Measurements from ENCODE around the gene ZCCHC9.
"Not testable (repeated sequence)": the region's sequence is repeated elsewhere in the genome, so short reads cannot be mapped to it uniquely, and the experiment has no call there.

Gene ZCCHC9

GRCh38 chr5:81268521-81269196, 32.7 kb upstream of the ZCCHC9 start:
- H3K79me2 ChIP-seq (ENCODE audit: control insufficient read depth, insufficient read depth, low read length, poor library complexity), result peaks cover 2% of the 10 kb centered on the region
- 93% methylated on average over 2 of the region's 3 CpGs for WGBS (ENCODE audit: extremely low coverage, insufficient coverage, insufficient read length)

GRCh38 chr5:81269751-81270393, 31.5 kb upstream of the ZCCHC9 start:
- Histone ChIP-seq H3K4me1 (ENCODE audit: control insufficient read depth in 1 of 2, insufficient read depth in 2 of 2, low read length in 2 of 2) (peaks cover 9 to 16% of the 10 kb centered on the region in 2 experiments), H2BK120ac (ENCODE audit: insufficient read depth, low read length, poor library complexity) (peak overlapping the region; percentile 52), H3K27me3 (ENCODE audit: insufficient read depth, low read length) (no peaks in the 10 kb centered on the region), H3K18ac (ENCODE audit: low read length) (peak overlapping the region; percentile 16), H3K23ac (ENCODE audit: low read length) (no peak overlapping the region), H3K9ac (ENCODE audit: low read length) (no peak overlapping the region), H3K9me3 (ENCODE audit: insufficient read depth, low read depth, low read length) (no peaks in the 10 kb centered on the region), H3K27ac (ENCODE audit: low read depth, low read length) (peak overlapping the region; percentile 19), H3K79me2 (ENCODE audit: control insufficient read depth, insufficient read depth, low read length, poor library complexity) (peaks cover 2% of the 10 kb centered on the region), H4K91ac (ENCODE audit: low read depth, low read length) (no peak overlapping the region), H3K4me3 (ENCODE audit: low read depth, low read length) (no peak overlapping the region), H2AFZ (ENCODE audit: insufficient read depth, low read length, poor library complexity) (no peak overlapping the region), H2BK12ac (ENCODE audit: low read length) (peak overlapping the region; percentile 43), H3K4me2 (ENCODE audit: low read length) (no peak overlapping the region), H2AK5ac (ENCODE audit: low read length) (peak overlapping the region; percentile 18), H3K14ac (ENCODE audit: low read length) (no peak overlapping the region), H4K12ac (ENCODE audit: low read depth, low read length) (no peak overlapping the region), H3K36me3 (ENCODE audit: control insufficient read depth in 1 of 2, insufficient read depth in 2 of 2, low read length in 2 of 2) (peaks cover 0 to 1% of the 10 kb centered on the region in 2 experiments), H2BK5ac (ENCODE audit: low read depth, low read length, poor library complexity) (no peak overlapping the region), H3K79me1 (ENCODE audit: low read length) (peaks cover 3% of the 10 kb centered on the region), H3K4ac (ENCODE audit: low read depth, low read length) (no peak overlapping the region), H4K8ac (ENCODE audit: low read depth, low read length) (no peak overlapping the region)
- no CpG with 5 or more reads among the region's 8 CpGs for WGBS (ENCODE audit: extremely low coverage, insufficient coverage, insufficient read length)
- no peak for DNase-seq

More at GRCh38 chr5:81268521-81269196, 32.7 kb upstream of the ZCCHC9 start:
- H2BK120ac ChIP-seq (ENCODE audit: insufficient read depth, low read length, poor library complexity), result no peak overlapping the region
- H3K9ac ChIP-seq (ENCODE audit: low read length), result no peak overlapping the region
- H3K36me3 ChIP-seq (ENCODE audit: control insufficient read depth in 1 of 2, insufficient read depth in 2 of 2, low read length in 2 of 2), result peaks cover 0 to 1% of the 10 kb centered on the region in 2 experiments
- no peak overlapping the region for H3K4me3 ChIP-seq (ENCODE audit: low read depth, low read length)
- H2AFZ ChIP-seq (ENCODE audit: insufficient read depth, low read length, poor library complexity), result no peak overlapping the region
- H4K91ac ChIP-seq (ENCODE audit: low read depth, low read length), result peak overlapping the region; percentile 28
- peak overlapping the region; percentile 24 for H2BK12ac ChIP-seq (ENCODE audit: low read length)
- H3K4me1 ChIP-seq (ENCODE audit: control insufficient read depth in 1 of 2, insufficient read depth in 2 of 2, low read length in 2 of 2), result peaks cover 9 to 16% of the 10 kb centered on the region in 2 experiments
- H2BK5ac ChIP-seq (ENCODE audit: low read depth, low read length, poor library complexity), result peak overlapping the region; percentile 56
- H4K12ac ChIP-seq (ENCODE audit: low read depth, low read length), result no peak overlapping the region
- peaks cover 3% of the 10 kb centered on the region for H3K79me1 ChIP-seq (ENCODE audit: low read length)
- H3K18ac ChIP-seq (ENCODE audit: low read length), result no peak overlapping the region
- H2AK5ac ChIP-seq (ENCODE audit: low read length), result no peak overlapping the region
- H3K23ac ChIP-seq (ENCODE audit: low read length), result no peak overlapping the region
- peak overlapping the region; percentile 10 for H3K4ac ChIP-seq (ENCODE audit: low read depth, low read length)
- H3K27me3 ChIP-seq (ENCODE audit: insufficient read depth, low read length), result no peaks in the 10 kb centered on the region
- H3K14ac ChIP-seq (ENCODE audit: low read length), result peak overlapping the region; percentile 66
- H3K9me3 ChIP-seq (ENCODE audit: insufficient read depth, low read depth, low read length), result no peaks in the 10 kb centered on the region
- H3K27ac ChIP-seq (ENCODE audit: low read depth, low read length), result peak overlapping the region; percentile 60
- no peak overlapping the region for H3K4me2 ChIP-seq (ENCODE audit: low read length)
- peak in 1 of 2 donors; percentile 38 for DNase-seq
- no peak overlapping the region for H4K8ac ChIP-seq (ENCODE audit: low read depth, low read length)

DNA sequence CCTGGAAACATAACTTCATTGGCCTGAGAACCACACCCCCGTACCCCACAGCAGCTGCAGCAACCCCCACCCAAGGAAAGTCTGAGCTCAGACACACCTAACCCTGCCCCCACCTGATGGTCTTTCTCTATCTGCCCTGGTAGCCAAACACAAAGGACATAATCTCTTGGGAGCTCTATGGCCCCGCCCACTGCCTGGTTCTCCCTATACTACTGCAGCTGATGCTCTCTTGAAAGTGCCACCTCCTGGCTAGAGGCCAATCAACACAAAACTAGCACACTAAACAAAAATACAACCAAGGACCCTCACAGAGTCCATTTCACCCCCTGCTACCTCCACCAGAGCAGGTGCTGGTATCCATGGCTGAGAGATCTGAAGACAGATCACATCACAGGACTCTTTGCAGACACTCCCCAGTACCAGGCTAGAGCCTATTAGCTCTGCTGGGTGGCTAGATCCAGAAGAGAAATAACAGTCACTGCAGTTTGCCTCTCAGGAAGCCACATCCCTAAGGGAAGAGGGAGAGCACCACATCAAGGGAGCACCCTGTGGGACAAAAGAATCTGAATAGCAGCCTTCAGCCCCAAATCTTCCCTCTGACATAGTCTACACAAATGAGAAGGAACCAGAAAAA, 30.9 kb upstream of the ZCCHC9 start:
- not testable (repeated sequence) for H2BK12ac ChIP-seq (ENCODE audit: low read length); H3K36me3 ChIP-seq (ENCODE audit: control insufficient read depth in 1 of 2, insufficient read depth in 2 of 2, low read length in 2 of 2); H3K9ac ChIP-seq (ENCODE audit: low read length); H3K79me2 ChIP-seq (ENCODE audit: control insufficient read depth, insufficient read depth, low read length, poor library complexity); H3K23ac ChIP-seq (ENCODE audit: low read length); H3K79me1 ChIP-seq (ENCODE audit: low read length); DNase-seq; H3K9me3 ChIP-seq (ENCODE audit: insufficient read depth, low read depth, low read length); H4K12ac ChIP-seq (ENCODE audit: low read depth, low read length); H3K27me3 ChIP-seq (ENCODE audit: insufficient read depth, low read length); H4K8ac ChIP-seq (ENCODE audit: low read depth, low read length); H2BK120ac ChIP-seq (ENCODE audit: insufficient read depth, low read length, poor library complexity); H3K4ac ChIP-seq (ENCODE audit: low read depth, low read length); H3K4me2 ChIP-seq (ENCODE audit: low read length); H3K14ac ChIP-seq (ENCODE audit: low read length); H2AFZ ChIP-seq (ENCODE audit: insufficient read depth, low read length, poor library complexity); H4K91ac ChIP-seq (ENCODE audit: low read depth, low read length); H3K4me3 ChIP-seq (ENCODE audit: low read depth, low read length); H2AK5ac ChIP-seq (ENCODE audit: low read length); H2BK5ac ChIP-seq (ENCODE audit: low read depth, low read length, poor library complexity)
- H3K27ac ChIP-seq (ENCODE audit: low read depth, low read length), result peak overlapping the region; percentile 19
- no CpG with 5 or more reads among the region's 2 CpGs for WGBS (ENCODE audit: extremely low coverage, insufficient coverage, insufficient read length)
- peak overlapping the region; percentile 16 for H3K18ac ChIP-seq (ENCODE audit: low read length)
- peaks cover 9 to 16% of the 10 kb centered on the region in 2 experiments for H3K4me1 ChIP-seq (ENCODE audit: control insufficient read depth in 1 of 2, insufficient read depth in 2 of 2, low read length in 2 of 2)

- Histone ChIP-seq H3K4me3 (ENCODE audit: low read depth, low read length) (no peak overlapping the region), H3K79me1 (ENCODE audit: low read length) (no peaks in the 10 kb centered on the region), H3K18ac (ENCODE audit: low read length) (no peak overlapping the region), H3K4me2 (ENCODE audit: low read length) (no peak overlapping the region), H3K27me3 (ENCODE audit: insufficient read depth, low read length) (no peaks in the 10 kb centered on the region), H2BK5ac (ENCODE audit: low read depth, low read length, poor library complexity) (no peak overlapping the region), H2BK12ac (ENCODE audit: low read length) (no peak overlapping the region), H3K36me3 (ENCODE audit: control insufficient read depth in 1 of 2, insufficient read depth in 2 of 2, low read length in 2 of 2) (no peaks in the 10 kb centered on the region), H2AK5ac (ENCODE audit: low read length) (no peak overlapping the region), H4K12ac (ENCODE audit: low read depth, low read length) (no peak overlapping the region), H3K9me3 (ENCODE audit: insufficient read depth, low read depth, low read length) (no peaks in the 10 kb centered on the region), H2BK120ac (ENCODE audit: insufficient read depth, low read length, poor library complexity) (no peak overlapping the region), H3K27ac (ENCODE audit: low read depth, low read length) (no peak overlapping the region), H3K9ac (ENCODE audit: low read length) (no peak overlapping the region), H3K4me1 (ENCODE audit: control insufficient read depth in 1 of 2, insufficient read depth in 2 of 2, low read length in 2 of 2) (no peaks in the 10 kb centered on the region), H4K8ac (ENCODE audit: low read depth, low read length) (no peak overlapping the region), H3K23ac (ENCODE audit: low read length) (no peak overlapping the region), H4K91ac (ENCODE audit: low read depth, low read length) (no peak overlapping the region), H3K14ac (ENCODE audit: low read length) (no peak overlapping the region), H3K4ac (ENCODE audit: low read depth, low read length) (no peak overlapping the region), H2AFZ (ENCODE audit: insufficient read depth, low read length, poor library complexity) (no peak overlapping the region), H3K79me2 (ENCODE audit: control insufficient read depth, insufficient read depth, low read length, poor library complexity) (no peaks in the 10 kb centered on the region)
- WGBS (ENCODE audit: extremely low coverage, insufficient coverage, insufficient read length), result no CpG with 5 or more reads among the region's 1 CpG
- no peak for DNase-seq
Measured at GRCh38 chr5:81283976-81284375, 17.4 kb upstream of the ZCCHC9 start.

Data from trophoblast cell (in vitro differentiated cells and primary cell).